ENCODE data around the gene LAPTM5.

The LAPTM5 gene

GRCh38 chr1:30742300-30742962, 15.1 kb downstream of the LAPTM5 start:
- no peak for DNase-seq (ENCODE audit: low spot score)

DNA sequence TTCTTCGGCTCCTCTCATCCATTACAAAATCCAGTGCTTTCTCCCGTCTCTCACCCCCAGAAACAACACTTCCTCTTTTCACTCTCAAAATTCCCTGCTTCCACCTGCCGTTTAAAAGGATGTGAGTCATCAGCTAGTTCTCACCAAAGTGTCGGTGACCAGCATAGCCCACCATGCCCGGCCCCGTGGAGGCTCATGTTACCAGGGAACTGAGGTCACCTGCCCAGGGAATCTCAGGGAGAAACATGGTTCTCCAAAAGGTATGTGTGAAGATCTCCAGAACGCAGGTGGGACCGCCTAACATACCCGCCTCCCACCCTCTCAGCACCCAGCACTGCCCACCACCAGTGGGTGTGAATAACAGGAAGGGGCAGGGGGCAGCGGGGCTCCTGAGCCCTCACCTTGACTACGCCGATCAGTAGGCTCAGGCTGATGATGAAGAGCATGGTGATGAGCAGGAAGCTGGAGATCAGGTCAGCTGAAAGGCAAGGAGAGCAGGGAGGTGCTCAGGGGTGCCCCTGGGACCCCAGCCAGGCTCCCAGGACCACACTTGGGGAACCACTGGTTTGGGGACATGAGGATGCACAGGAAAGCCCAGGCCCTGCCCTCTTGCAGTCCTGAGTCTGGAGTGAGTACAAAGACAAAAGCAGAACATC, 16.2 kb downstream of the LAPTM5 start:
- no peak for DNase-seq (ENCODE audit: low spot score)

DNA sequence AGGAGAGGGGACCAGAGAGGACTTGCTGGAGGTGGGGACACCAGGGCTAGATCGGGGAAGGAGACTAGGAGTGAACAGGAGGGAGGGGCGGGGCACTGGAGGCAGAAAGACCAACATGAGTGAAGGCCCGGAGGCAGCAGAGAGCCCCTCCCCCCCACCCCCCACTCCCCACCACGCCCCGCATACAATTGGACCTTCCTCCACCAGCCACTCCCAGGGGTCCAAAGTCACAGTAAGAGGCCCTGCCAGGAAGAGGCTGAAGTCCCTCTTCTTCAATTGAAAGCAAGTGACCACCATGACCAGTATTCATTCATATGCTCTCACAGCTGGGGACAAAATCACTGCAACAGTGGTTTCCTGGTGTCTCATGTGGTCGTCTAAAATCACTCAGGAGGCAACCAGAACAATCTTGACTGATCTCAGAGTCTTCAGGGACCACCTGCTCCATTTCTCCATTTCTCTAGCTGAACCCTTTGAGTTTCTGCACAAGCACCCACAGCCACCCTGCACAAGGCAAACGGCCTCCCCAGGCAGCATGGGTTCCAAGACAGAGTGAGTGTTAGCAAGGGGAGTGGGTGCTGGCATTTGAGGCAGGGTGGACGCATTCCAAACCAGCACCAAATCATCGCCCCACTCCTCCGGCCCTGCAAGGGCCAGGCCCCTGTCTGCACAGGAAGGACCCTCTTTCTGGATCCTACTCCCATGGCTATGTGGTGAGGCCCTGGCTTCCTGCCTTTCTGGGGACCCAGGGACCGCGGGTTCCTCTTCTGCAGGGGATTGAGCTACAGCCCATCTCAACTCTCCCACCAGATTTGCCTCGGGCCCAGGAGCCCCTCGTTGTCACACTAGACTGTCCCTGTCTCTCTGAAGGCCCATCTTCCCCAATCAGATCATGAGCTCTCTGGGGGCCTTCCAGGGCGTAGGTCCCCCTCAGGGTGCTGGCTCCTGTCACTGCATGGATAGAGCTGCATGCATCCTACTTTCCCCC, 17.0 kb downstream of the LAPTM5 start:
- no peak for DNase-seq (ENCODE audit: low spot score)

- no peak for DNase-seq (ENCODE audit: low spot score)
Observed at GRCh38 chr1:30739601-30740000, 18.0 kb downstream of the LAPTM5 start.

DNA sequence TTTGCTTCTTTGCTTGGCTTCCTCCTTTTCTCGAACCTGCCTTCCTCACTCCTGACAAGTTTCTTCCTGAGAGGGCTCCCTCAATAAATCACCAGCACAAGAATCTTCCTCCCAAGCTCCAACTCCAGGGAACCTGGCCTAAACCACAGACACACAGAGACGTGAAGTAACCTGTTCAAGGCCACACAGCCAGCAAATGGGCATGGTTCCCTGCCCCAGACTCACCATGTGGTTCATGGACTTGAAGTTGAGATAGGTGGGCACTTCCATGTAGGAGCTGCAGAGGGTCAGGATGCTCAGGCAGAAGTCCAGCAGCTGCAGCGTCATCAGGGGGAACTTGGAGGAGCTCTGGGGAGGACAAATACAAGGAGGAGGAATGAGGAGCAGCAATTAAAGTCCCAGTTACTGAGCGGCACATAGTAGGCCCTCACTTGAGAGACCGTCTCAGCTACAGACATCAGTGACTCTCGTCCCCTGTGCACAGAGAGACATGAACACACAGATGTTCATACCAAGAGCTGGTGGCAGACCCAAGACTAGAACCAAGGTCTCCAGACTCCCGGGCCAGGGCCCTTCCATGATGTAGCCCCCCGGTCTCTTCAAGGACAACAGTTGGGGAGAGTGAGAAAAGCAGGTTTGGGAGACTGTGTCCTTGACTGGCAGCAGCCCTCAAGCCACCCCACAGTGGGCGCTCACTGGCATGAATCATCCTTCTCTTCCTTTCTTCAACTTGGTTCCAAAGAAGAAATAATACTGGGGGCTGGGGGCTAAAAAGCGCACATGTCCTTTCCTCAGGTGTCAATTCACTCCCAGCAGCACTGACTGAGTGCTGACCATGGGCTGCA, 18.6 kb downstream of the LAPTM5 start:
- DNase-seq (ENCODE audit: low spot score): no peak

DNA sequence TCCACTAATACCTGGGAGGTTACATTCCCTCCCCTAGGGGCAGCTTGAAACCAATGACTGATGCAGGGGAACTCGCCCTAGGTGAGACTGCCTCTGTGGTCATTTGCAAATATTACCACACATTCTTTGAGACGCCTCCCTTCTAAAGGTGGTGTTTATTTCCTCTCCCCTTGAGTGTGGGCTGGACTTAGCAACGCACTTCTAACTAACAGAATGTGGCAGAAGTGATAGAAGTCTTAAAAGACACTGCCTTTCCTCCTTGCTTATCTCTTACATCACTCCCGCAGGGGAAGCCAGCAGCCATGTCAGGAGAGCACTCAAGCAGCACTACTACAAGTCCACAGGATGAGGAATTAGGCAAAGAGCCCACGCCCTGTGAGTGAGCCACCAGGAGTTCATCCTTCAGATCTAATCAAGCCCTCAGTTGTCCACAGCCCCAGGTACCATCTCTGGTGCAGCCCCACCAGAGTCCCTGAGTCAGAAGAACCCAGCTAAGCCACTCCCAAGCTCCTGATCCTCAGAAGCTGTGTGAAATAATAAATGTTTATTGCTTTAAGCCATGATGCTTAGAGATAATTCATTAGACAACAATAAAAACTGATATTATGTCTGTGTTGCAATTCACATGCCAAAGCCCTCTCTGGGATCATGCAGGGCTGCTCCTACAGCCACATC, 19.4 kb downstream of the LAPTM5 start:
- no peak for DNase-seq (ENCODE audit: low spot score)

DNA sequence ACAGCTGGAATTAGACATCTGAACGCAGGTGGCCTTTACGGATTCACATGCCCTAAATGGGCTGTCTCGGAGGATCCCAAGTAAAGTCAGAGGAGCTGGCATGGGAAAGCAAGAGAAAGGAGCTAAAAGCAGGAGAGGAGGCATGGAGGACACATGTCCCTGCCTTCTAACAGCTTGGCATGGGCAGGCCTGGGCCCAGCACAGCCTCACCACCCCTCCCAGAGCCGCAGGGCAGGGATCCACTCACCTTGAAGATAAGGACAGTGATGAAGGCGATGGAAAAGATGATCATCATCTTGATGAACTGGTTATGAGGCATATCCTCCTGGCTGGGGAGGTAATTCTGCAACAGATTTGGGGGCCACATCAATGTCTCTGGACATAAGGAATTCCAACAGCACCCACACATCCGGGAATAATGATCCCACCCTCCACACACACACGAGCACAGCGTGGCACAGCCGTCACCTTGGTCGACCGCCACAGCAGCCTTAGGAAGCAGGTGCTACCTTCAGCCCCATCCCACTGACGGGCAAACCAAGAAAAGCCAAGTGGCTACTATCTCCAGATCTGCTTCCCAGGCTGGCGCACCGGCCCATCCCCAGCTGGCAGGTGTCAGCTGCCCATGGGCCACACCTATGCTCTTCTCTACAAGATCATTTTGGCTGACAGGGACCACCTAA, 20.1 kb downstream of the LAPTM5 start:
- no peak for DNase-seq (ENCODE audit: low spot score)

- no peak for DNase-seq (ENCODE audit: low spot score)
Observed at GRCh38 chr1:30735668-30736498, 21.7 kb downstream of the LAPTM5 start.

DNA sequence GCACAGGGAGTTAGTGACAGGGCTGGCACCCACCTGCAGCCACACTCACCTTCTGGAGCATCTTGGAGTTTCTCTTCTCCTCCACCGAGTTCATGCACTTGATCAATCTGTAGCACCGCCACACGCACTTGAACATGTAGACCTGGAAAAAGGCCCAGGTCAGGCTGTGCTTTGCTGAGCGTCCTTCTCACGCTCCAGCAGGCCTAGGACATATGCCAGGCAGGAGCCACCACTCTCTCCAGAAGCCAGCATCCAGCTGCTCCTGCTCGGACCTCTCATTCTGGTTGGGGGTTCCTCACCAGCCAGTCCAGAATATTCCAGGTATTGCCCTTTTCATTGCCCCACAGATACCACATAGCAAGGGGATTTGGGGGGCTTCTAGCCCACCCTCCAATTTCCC, 22.4 kb downstream of the LAPTM5 start:
- no peak for DNase-seq (ENCODE audit: low spot score)

- no peak for DNase-seq (ENCODE audit: low spot score)
Observed at GRCh38 chr1:30734580-30734979, 23.0 kb downstream of the LAPTM5 start.

- DNase-seq (ENCODE audit: low spot score): no peak
Observed at GRCh38 chr1:30734106-30734505, 23.5 kb downstream of the LAPTM5 start.

GRCh38 chr1:30733493-30733892, 24.1 kb downstream of the LAPTM5 start:
- no peak for DNase-seq (ENCODE audit: low spot score)

DNA sequence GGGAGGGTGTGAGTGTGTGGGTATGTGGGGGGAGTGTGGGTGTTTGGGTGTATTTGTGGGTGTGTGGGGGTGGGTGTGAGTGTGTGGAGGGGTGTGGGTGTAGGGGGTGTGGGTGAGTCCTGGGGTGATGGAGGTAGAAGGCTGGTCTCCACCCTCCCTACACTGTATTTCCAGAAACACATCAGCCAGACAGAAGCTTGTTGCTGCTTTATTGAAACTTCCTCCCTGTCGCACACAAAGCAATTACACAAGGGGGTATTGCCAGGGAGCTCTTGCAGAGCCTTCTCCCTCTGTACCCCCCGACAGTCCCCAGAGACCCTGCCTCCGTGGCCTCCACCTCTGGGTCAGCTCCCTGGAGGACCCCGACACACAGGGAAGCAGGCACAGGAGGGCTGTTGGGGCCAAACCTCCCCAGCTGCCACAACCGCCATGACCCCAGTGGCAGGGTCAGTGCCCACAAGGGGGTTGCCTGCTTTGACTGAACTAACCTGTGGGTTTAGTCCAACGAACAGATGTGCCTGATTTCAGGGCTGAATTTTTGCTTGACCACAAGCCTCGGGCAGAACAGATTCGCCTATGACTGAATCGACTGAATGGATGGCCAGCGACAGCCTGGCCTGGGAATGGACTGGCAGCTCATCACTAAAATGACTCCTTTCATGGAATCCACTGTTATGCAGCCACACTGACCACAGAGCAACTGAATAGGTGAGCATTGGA, 25.1 kb downstream of the LAPTM5 start:
- DNase-seq (ENCODE audit: low spot score): peak; percentile 75

- no peak for DNase-seq (ENCODE audit: low spot score)
Observed at GRCh38 chr1:30731806-30732276, 25.7 kb downstream of the LAPTM5 start.

DNA sequence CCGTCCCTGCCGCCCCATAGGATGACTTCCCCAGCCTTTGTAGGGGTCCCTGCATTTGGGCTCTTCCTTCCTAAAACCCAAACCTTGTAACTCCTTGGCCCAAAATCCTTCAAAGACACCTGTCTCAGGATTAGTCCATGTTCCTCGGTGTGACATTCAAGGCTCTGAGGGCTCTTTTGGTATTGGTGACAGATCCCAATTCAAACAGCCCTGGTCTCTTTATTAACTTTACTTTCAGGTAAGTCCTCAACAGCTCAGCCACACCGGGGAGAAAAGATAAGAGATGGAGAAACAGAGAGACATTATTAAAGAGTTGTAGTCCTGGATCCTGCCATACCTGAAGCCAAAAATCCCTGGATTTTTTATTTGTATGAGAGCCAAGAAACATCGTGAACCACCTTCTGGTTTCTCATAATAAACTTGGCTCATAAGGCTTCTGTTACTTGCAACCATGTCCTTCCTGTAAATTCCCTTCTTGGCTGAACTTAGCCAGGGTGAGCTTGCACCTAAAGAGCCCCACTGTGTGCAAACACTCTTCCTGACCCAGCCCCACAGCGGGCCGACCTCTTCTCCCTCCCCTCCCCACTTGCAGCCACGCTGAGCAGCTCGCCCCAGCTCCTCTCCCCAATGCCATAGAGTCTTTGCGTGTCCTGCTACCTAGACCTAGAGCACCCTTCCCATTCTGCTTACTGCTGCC, 26.3 kb downstream of the LAPTM5 start:
- no peak for DNase-seq (ENCODE audit: low spot score)

DNA sequence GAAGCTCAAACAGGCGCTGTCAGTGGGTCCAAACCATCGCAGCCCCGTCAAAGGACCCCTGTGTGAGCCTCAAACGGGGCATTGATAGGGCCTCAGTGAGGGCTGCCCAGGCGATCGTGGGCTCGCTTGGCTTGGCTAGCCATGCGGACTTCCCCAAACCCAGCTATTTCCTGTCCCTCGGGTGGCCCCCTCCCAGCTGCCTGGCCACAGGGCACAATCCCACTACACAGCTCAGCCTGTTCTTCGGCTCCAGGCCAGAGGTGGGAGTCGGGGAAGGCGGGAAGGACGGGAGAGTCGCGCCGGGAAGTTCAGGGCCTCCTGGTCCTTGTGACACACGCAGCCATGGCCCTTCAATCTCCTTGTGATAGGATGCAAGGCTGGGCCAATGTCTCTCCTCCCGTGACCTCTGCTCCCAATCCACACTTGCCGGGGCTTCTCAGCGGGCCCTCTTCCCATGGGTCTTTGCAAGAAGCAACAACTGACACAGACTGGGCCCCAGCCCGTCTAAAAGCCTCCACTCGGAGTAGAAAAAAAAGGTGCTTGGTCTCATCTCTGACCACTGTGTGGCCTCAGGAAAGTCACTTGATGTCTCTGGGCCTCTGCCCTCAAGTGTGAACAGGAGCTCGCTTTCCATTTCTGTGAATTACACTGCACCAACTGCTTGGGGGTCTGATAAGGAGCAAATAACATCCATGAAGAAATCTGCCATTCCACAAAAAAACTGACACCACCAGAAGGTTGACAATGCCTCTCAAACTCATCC, 27.0 kb downstream of the LAPTM5 start:
- DNase-seq (ENCODE audit: low spot score): no peak

GRCh38 chr1:30729901-30730300, 27.7 kb downstream of the LAPTM5 start:
- DNase-seq (ENCODE audit: low spot score): no peak

Measured in pons (tissue), 1 donor.